Nephron progenitor cell (in vitro differentiated cells): ENCODE measurements around the gene GARIN5A.
A peak's percentile ranks its signal among the peaks of the same experiment; 100 is the strongest.

ENCODE experiments used
- DNase-seq: peaks from one replicate; pipeline ENCODE4 v3.0.0; 2021
- H3K27ac Mint-ChIP-seq: 2 replicates; pipeline ENCODE4 v1.8.0; 2021; ENCODE audit warnings: mild to moderate bottlenecking, moderate library complexity, mixed read lengths
- H3K27me3 Mint-ChIP-seq: 2 replicates; pipeline ENCODE4 v1.8.0; 2021; ENCODE audit warnings: mild to moderate bottlenecking, low read depth, mixed read lengths; ENCODE audit not compliant: poor library complexity
- H3K36me3 Mint-ChIP-seq: 2 replicates; pipeline ENCODE4 v1.8.0; 2021; ENCODE audit warnings: low read depth, mixed read lengths
- H3K4me1 Mint-ChIP-seq: 2 replicates; pipeline ENCODE4 v1.8.0; 2021; ENCODE audit warnings: mixed read lengths
- H3K4me3 Mint-ChIP-seq: 2 replicates; pipeline ENCODE4 v1.8.0; 2021; ENCODE audit warnings: mild to moderate bottlenecking, moderate library complexity, mixed read lengths
- H3K9me3 Mint-ChIP-seq: 2 replicates; pipeline ENCODE4 v1.8.0; 2021; ENCODE audit warnings: mild to moderate bottlenecking, moderate library complexity, mixed read lengths
- CTCF ChIP-seq: fragments of 200-600 bp; sonication (generic); IDR thresholded peaks from 2 replicates; pipeline ENCODE4 v1.5.0; 2021; ENCODE audit warnings: antibody characterized with exemption

Gene GARIN5A

DNA sequence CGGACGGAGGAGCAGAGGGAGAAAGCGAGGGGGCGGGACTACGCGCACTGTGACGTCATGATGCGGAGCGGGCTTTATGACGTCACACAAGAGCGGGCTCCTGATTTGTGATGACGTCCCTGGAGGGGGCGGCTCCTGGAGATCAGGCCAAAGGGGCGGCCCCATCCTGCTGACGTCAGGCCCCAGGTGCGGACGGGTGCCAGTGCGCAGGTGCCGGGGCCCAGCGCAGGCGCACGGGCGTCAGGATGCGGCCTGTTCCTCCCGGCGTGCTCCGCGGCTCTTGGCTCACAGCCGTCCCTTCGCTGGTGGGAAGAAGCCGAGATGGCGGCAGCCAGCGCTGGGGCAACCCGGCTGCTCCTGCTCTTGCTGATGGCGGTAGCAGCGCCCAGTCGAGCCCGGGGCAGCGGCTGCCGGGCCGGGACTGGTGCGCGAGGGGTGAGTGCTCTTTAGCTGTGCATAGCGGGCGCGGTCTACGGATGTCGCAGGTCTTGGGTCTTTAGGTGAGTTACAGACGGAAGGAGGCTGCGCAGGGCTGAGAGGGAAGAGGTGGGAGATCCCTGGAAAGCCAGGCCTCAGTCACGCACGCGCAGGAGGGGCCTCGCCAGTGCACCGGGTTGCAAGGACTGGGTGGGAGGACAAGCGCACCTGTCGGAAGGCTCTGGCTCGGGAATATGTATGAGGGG is at the start of gene GARIN5A, which contains the start of gene EMC10:
Gene GARIN5A (minus strand): TSS at position 625 of the 683 bp plus-strand sequence. CDS start 460 bp downstream, at position 165.
Gene EMC10 (plus strand): TSS at position 284 of the 683 bp plus-strand sequence. CDS start 38 bp downstream, at position 322.
- no peak for TF ChIP-seq CTCF
- Mint-ChIP-seq H3K27ac (peak within 1 kb of the TSS; percentile 99), H3K27me3 (peaks cover 15% of the 10 kb centered on the region), H3K4me1 (peaks cover 26% of the 10 kb centered on the region), H3K9me3 (peaks cover 19% of the 10 kb centered on the region), H3K36me3 (peaks cover 27% of the 10 kb centered on the region), H3K4me3 (peak within 1 kb of the TSS; percentile 97)
- peak; percentile 92 for DNase-seq

- Mint-ChIP-seq H3K9me3 (no peaks in the 10 kb centered on the region), H3K27me3 (peaks cover 6% of the 10 kb centered on the region), H3K36me3 (peaks cover 11% of the 10 kb centered on the region), H3K4me3 (no peak overlapping the region), H3K4me1 (peaks cover 6% of the 10 kb centered on the region), H3K27ac (no peak overlapping the region)
- TF ChIP-seq CTCF = no peak
- no peak for DNase-seq
Measured at GRCh38 chr19:50522881-50523280, 46.2 kb upstream of the GARIN5A start.

DNA sequence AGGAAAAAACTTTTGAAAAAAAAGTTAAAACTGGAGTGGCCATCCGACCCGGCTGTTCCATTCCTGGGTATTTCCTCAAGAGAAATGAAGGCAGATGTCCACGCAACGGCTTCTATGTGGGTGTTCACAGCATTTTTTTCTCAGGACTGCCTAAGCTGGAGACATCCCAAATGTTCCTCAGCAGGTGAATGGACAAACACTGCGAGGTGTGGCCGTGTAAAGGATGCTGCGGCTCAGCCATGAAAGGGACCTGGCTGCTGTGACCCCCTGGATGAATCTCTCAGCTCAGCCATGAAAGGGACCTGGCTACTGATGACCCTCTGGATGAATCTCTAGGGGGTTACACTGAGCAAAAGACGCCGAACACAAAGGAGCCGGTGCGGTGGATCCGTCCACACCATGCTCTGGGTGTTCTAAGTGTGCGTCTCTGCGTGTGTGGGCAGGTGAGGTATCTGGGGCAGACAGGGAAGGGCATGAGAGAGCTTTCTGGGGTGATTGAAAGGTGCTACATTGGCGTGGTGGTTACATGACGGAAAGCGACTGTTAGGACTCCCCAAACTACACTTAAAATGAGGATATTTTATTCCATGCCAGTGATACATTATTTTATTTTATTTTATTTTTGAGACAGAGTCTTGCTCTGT is 44.3 kb upstream of the GARIN5A start:
- Mint-ChIP-seq H3K27ac (no peak overlapping the region), H3K27me3 (peaks cover 3% of the 10 kb centered on the region), H3K4me3 (no peak overlapping the region), H3K9me3 (no peaks in the 10 kb centered on the region), H3K4me1 (peaks cover 2% of the 10 kb centered on the region), H3K36me3 (peaks cover 7% of the 10 kb centered on the region)
- DNase-seq = no peak
- TF ChIP-seq CTCF = no peak

DNA sequence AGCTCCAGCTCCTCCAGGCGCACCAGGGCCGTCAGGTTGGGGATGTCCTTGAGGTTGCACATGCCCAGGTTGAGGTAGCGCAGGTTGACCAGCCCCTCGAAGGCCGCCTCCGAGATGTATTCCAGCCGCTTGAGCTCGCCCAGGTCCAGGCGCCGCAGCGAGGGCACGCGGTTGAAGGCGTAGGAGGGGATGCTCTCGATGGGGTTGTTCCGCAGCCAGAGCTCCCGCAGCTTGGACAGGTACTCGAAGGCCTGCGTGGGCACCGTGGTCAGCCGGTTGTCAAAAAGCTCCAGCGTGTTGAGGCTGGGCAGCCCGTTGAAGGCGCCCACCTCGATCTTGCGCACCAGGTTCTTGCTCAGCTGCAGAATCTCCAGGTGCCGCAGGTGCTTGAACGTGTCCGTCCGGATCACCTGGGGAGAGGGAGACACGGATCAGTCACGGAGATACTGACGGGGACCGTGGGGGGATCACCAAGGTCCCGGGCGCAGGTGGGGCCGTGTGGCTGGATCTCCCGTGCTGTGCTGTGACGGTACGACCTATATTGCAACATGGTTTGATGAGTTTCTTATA is 42.4 kb upstream of the GARIN5A start:
- peaks cover 4% of the 10 kb centered on the region for H3K4me1 Mint-ChIP-seq
- no peak overlapping the region for H3K27ac Mint-ChIP-seq
- no peak for DNase-seq
- H3K9me3 Mint-ChIP-seq = no peaks in the 10 kb centered on the region
- H3K27me3 Mint-ChIP-seq = peaks cover 3% of the 10 kb centered on the region
- H3K4me3 Mint-ChIP-seq = no peak overlapping the region
- peaks cover 6% of the 10 kb centered on the region for H3K36me3 Mint-ChIP-seq
- no peak for TF ChIP-seq CTCF

DNA sequence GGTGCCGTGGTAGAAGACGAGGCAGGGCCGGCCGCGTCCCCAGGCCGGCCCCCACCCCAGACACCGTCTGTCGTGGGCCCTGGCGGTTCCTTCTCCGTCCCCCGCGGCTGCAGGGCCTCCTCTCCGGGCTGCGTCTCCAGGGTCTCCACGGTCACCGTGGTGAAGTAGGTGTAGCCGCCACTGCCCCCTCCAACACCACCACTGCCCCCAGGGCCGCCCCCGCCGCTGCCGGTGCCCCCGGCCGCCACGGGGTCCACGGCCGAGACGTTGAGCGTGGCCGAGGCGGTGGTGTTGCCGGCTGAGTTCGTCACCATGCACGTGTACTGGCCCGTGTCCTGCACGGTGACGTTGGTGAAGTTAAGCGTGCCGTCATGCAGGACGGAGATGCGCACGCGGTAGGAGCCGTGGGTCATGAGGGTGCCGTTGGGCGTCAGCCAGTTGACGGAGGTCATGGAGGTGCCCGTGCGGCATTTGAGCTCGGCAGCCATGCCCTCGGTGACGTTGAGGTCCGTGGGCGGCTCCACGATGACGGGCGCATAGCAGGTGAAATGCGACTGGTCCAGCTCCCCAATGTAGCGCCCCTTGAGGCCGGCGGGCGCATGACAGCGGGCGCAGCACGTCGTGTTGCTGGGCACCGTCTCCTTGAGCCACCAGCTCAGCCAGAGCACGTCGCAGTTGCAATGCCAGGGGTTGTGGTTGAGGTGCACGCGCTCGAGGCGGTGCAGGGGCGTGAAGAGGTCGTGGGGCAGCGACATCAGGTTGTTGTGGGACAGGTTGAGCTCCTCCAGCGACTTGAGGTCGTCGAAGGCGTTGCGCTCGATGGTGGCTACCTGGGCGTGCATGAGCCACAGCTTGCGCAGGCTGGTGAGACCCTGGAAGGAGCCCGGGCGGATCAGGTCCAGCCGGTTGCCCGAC is 41.7 kb upstream of the GARIN5A start:
- TF ChIP-seq CTCF = no peak
- no peak for DNase-seq
- peaks cover 6% of the 10 kb centered on the region for H3K36me3 Mint-ChIP-seq
- H3K4me3 Mint-ChIP-seq = no peak overlapping the region
- no peaks in the 10 kb centered on the region for H3K9me3 Mint-ChIP-seq
- H3K4me1 Mint-ChIP-seq = peaks cover 10% of the 10 kb centered on the region
- H3K27me3 Mint-ChIP-seq = peaks cover 3% of the 10 kb centered on the region
- no peak overlapping the region for H3K27ac Mint-ChIP-seq
